ENCODE data around the gene CCDC32. TPM values are rescaled to one million over a fixed set of nuclear protein-coding genes. Genes with fewer than 3 reads are reported as not detected.
A peak's percentile ranks its signal among the peaks of the same experiment; 100 is the strongest.

CCDC32 gene
- total and polyA plus RNA-seq, 2 of the 13 experiments (the other 11 are each of a cell fraction or from before 2014, with no cell fraction given), result 10.8 to 23.2 TPM

- TF ChIP-seq, protein P1, sequence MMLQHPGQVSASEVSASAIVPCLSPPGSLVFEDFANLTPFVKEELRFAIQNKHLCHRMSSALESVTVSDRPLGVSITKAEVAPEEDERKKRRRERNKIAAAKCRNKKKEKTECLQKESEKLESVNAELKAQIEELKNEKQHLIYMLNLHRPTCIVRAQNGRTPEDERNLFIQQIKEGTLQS (CRISPR knock-in tag; IDR thresholded peaks at IDR 0.05), result no peak
- no peak for TF ChIP-seq RARG (CRISPR knock-in tag; IDR thresholded peaks at IDR 0.05; ENCODE audit: low read depth)
- no peak for TF ChIP-seq ZNF75D (CRISPR knock-in tag; IDR thresholded peaks at IDR 0.05; ENCODE audit: borderline replicate concordance)
- no peak for TF ChIP-seq YEATS4 (CRISPR knock-in tag; IDR thresholded peaks at IDR 0.05; ENCODE audit: borderline replicate concordance)
Measured at GRCh38 chr15:40523611-40524010, 41.2 kb downstream of the CCDC32 start (continued).

DNA sequence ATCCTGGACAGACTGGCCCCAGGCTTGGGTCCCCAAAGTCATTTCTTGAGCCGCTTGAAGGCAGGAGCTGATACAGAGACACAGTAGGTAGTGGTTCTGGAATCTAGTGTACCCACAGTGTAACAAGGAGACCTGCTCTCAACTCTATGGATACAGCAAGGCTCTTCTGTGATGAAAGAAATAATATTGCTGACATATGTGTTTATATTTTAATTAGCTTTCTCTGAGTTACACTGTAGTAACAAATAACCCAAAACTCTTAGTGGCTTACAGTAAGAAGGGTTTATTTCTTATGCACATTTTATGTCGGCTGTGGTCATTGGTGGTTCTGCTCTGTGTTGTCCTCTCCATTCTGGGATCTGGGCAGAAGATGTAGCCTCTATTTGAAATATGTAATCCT lies 48.5 kb downstream of the CCDC32 start:
- peaks cover 14% of the 10 kb centered on the region for H3K4me1 ChIP-seq (ENCODE audit: insufficient read depth, low read length)
- H3K9me3 ChIP-seq (ENCODE audit: low read length), result no peaks in the 10 kb centered on the region
- in situ Hi-C loops (cut with HindIII; ENCODE audit: extremely low pct_ligation_motif_present, low pct_unique_long_range_greater_than_20kb) (no loop called here), intact Hi-C loops (cut with micrococcal nuclease; ENCODE audit: unreplicated experiment) (no loop called here)
- H3K9ac ChIP-seq (ENCODE audit: insufficient read depth, low read depth, low read length), result no peak overlapping the region
- H3K4me2 ChIP-seq (ENCODE audit: low read depth, low read length), result no peak overlapping the region
- no peaks in the 10 kb centered on the region for H3K79me2 ChIP-seq (ENCODE audit: insufficient read depth, low read length)
- 29% methylated on average over 2 of the region's 2 CpGs for WGBS (ENCODE audit: low lambda C conversion rate)
- no peaks in the 10 kb centered on the region for H3K36me3 ChIP-seq (replicated peaks in 1 of 2; ENCODE audit: control insufficient read depth in 1 of 2, insufficient read depth in 2 of 2, low read length in 2 of 2)
- H2AFZ ChIP-seq (ENCODE audit: low read length), result no peak overlapping the region
- ChIA-PET POLR2A (no interaction called here), CTCF (ENCODE audit: low intra/inter-chr PET ratio, low total read pairs) (no interaction called here)
- ATAC-seq (no peak), DNase-seq (ENCODE audit: low spot score) (no peak), FAIRE-seq (no peak)
- H3K27ac ChIP-seq (ENCODE audit: extremely low read length, insufficient read depth, low read length), result no peak overlapping the region
- H3K27me3 ChIP-seq (ENCODE audit: control insufficient read depth in 1 of 2, insufficient read depth in 2 of 2, low read length in 2 of 2), result peaks cover 0 to 11% of the 10 kb centered on the region in 2 experiments; a peak in 2 of 5 replicates
- no peak overlapping the region for H3K4me3 ChIP-seq (replicated peaks in 1 of 3; ENCODE audit: insufficient read depth in 1 of 3, low read depth in 2 of 3, low read length in 3 of 3)
- TF ChIP-seq, protein P2, sequence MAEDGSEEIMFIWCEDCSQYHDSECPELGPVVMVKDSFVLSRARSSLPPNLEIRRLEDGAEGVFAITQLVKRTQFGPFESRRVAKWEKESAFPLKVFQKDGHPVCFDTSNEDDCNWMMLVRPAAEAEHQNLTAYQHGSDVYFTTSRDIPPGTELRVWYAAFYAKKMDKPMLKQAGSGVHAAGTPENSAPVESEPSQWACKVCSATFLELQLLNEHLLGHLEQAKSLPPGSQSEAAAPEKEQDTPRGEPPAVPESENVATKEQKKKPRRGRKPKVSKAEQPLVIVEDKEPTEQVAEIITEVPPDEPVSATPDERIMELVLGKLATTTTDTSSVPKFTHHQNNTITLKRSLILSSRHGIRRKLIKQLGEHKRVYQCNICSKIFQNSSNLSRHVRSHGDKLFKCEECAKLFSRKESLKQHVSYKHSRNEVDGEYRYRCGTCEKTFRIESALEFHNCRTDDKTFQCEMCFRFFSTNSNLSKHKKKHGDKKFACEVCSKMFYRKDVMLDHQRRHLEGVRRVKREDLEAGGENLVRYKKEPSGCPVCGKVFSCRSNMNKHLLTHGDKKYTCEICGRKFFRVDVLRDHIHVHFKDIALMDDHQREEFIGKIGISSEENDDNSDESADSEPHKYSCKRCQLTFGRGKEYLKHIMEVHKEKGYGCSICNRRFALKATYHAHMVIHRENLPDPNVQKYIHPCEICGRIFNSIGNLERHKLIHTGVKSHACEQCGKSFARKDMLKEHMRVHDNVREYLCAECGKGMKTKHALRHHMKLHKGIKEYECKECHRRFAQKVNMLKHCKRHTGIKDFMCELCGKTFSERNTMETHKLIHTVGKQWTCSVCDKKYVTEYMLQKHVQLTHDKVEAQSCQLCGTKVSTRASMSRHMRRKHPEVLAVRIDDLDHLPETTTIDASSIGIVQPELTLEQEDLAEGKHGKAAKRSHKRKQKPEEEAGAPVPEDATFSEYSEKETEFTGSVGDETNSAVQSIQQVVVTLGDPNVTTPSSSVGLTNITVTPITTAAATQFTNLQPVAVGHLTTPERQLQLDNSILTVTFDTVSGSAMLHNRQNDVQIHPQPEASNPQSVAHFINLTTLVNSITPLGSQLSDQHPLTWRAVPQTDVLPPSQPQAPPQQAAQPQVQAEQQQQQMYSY (CRISPR knock-in tag; IDR thresholded peaks at IDR 0.05), result no peak
- TF ChIP-seq GTF3A (CRISPR knock-in tag; conservative IDR thresholded peaks at IDR 0.05) (no peak), ZNF329 (CRISPR knock-in tag; IDR thresholded peaks at IDR 0.05; ENCODE audit: low read depth) (no peak), MAFF (IDR thresholded peaks at IDR 0.05; ENCODE audit: low read depth, low read length) (peak; percentile 67), MAFK (conservative IDR thresholded peaks at IDR 0.05 in 1 of 2, IDR thresholded peaks at IDR 0.05 in 1 of 2; ENCODE audit: low read length in 2 of 2) (peak; percentile 37 to 82; a peak in 3 of 4 replicates), ZNF3 (CRISPR knock-in tag; IDR thresholded peaks at IDR 0.05) (no peak), MYC (CRISPR knock-in tag; IDR thresholded peaks at IDR 0.05; ENCODE audit: borderline replicate concordance) (no peak), FOXK2 (IDR thresholded peaks at IDR 0.05) (no peak), MTERF4 (CRISPR knock-in tag; IDR thresholded peaks at IDR 0.05) (no peak)
- TF ChIP-seq, protein P3, sequence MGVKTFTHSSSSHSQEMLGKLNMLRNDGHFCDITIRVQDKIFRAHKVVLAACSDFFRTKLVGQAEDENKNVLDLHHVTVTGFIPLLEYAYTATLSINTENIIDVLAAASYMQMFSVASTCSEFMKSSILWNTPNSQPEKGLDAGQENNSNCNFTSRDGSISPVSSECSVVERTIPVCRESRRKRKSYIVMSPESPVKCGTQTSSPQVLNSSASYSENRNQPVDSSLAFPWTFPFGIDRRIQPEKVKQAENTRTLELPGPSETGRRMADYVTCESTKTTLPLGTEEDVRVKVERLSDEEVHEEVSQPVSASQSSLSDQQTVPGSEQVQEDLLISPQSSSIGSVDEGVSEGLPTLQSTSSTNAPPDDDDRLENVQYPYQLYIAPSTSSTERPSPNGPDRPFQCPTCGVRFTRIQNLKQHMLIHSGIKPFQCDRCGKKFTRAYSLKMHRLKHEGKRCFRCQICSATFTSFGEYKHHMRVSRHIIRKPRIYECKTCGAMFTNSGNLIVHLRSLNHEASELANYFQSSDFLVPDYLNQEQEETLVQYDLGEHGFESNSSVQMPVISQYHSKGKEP (CRISPR knock-in tag; IDR thresholded peaks at IDR 0.05), result no peak
- BruUV-seq (replicated peaks), result no TSS peak
- no peaks in the 10 kb centered on the region for H4K20me1 ChIP-seq (ENCODE audit: insufficient read depth, low read length)
